ENCODE measurements around the gene CISTR.
A peak's percentile ranks its signal among the peaks of the same experiment; 100 is the strongest.
"Not testable (repeated sequence)": the region's sequence is repeated elsewhere in the genome, so short reads cannot be mapped to it uniquely, and the experiment has no call there.

Gene CISTR

DNA sequence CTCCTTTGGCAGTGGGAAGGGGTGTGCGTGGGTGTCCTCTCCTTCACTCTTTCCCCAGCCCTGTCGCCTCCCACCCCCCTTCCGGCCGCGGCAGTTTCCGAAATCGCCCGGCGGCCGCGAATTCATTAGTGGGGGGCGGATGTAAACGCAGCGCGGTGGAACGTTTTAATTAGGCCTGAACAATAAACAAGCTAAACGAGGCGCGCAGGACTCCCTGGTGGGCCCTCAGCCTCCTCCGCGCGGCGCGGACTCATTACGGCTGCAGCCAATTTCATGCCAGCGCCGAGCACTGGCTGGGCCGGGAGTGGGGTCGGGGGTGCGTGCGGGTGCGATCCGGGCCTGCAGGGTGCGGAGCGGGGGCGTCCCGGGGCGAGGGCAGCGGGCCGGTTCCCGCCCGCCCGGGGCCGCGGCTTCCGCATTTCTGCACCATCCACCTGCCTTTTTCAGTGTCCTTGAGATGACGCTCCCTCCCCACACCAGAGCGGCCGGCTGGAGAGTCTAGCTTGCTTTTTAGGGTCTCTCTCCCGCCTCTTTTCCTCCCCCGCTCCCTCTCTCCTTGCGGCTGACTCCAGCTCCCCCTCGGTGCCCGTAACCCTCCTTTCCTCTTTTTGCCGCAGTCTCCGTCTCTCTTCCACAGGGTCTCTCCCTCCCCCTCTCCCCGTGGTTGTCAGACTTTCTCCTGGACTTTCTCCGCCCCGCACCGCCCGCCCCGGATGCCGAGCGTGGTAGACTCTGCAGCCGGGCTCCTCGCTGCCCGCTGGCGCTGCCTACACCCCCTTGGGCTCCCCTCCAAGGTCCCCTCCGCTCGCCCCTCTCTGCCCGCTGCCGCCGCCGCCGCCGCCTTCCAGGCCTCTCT is at the start of gene CISTR:
CISTR (minus strand) TSS at position 644 of the 856 bp plus-strand sequence.
- DNase-seq (ENCODE audit: low read depth): no peak

DNA sequence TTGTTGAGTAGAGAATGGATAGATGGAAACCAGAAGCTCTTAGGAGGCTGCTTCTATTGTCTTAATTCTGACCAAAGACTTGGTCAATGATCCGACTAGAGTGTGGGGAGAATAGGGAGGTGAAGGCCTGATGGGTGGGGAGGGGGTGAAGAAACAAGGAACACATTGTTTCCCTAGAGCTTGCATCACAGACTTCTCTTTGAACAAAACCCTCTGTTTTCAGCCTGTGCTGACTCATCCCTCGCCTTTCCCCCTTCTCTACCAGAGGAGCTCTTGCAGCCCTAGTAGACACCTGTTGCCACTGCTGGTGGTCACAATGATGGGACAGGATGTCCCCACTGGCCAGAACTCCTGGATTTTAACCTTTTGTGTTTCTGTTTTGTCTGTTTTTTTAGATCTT is 46.8 kb upstream of the CISTR start:
- DNase-seq (ENCODE audit: low read depth): no peak

DNA sequence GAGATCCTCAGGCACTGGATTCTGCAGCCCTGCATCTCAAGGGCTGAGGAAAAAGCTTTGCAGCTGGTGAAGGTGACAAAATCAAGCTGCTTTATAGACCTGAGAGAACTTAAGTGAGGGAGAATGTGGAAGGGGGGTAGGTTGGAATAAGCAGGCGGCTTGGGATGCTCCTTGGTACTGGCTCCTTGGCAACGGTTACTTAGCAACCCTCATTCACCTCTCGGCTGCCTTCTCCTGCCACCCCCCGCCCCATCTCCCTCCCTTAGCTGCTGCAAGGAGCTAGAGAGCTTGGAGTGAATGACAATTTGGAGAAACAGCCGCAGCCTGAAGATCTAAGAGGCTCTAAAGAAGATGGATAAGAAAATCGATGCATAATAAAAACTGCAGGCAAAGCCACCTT is 44.1 kb upstream of the CISTR start:
- no peak for DNase-seq (ENCODE audit: low read depth)

DNA sequence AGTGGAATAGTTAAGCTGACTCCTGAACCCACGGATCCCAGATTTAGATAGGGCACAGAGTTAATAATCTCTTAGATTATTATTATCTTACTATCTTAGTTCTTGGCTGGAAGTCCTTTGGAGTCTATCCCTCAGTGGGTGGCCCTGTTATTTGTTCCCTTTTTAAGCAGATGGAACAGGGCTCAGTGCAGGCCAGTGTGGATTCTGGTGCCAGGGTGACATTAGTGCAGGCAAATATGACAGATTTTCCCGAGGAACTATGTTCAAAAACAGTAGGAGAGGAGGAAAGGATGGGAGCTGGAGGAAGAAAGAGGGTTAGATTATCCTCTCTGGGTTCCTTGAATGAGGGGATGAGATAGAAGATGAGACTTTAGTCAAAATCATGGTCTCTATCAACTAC is 41.4 kb upstream of the CISTR start:
- DNase-seq (ENCODE audit: low read depth): no peak

DNA sequence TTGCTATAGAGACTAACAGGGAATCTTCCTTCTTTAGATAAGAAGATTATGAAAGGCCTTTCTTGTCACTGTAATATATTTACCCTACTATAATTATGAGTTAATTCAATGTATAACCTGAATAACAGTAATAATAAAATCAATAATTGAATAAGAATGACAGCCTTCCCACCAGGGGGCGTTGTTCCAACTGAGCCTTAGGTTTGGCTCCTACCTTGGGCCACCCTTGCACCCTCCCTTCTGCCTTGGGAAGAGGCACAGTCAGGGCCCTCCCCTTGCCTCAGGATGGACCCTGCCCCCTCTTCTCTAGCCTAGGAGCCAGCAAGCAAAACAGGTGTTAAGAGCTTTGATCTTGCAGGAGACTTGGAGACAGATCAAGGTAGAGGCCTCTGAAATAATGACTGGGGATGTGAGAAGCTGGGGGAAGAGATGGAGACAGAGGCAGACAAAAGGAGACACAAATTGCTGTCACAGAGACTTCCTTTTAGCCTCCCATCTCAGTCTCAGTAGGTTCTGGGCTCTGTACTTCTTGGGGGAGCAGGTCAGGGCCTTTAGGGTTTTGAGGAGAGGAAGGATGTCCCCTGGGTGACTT is 40.1 kb upstream of the CISTR start:
- DNase-seq (ENCODE audit: low read depth): no peak

DNA sequence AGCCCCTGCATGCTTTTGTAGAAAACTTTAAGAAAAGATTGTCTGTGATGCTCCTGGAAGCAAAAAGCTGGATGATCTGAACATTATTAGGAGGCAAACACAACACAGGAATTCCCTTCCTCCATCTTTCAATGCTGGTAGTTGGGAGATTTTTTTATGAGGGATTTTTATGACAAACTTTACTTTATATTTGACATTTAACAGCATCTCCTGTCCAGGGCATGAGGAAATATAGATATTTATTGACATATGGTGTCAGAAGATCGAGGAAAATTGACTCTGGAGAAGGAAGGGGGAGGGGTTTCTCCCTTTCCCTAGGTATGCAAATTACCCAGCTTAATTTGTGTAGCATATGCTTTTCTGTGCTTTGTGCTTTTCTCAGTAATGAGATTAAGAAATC is 37.8 kb upstream of the CISTR start:
- no peak for DNase-seq (ENCODE audit: low read depth)

DNA sequence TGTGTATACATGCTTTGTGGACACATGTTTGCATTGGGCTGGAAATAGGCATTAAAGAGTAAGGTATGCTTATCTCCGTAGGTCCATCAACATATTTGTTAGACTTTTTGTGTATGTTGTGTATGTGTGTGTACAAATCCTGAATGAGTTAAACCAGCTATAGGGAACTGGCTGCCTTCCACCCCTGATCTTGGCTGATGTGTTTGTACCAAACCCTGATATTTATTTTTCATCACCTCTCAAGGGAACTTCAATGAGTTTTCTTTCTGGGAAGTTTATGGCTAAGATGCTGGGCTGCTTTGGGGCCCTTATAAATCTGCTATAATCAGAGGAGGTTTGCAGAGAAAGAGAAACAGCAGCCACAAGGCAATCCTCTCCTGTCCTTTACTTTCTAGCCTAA is 37.1 kb upstream of the CISTR start:
- DNase-seq (ENCODE audit: low read depth): no peak

DNA sequence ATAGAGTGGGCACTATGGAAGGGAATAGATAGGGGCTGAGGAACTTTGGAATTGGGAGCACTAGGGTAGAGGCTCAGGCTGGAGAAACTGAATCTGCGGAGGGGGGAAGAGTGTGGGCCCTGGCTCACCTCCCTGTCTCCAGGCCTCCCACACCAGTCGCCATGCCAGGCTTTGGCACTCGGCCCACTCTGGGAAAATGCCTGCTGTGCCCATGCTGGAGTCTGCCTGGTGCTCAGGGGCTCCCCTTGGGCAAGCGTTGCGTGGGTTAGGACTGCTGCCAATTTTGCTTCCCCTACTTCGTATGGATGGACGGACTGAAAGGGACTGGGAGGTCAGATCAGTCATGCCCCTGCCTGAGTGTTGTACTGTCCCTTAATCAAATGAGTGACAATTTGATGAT is 34.6 kb upstream of the CISTR start:
- no peak for DNase-seq (ENCODE audit: low read depth)

DNA sequence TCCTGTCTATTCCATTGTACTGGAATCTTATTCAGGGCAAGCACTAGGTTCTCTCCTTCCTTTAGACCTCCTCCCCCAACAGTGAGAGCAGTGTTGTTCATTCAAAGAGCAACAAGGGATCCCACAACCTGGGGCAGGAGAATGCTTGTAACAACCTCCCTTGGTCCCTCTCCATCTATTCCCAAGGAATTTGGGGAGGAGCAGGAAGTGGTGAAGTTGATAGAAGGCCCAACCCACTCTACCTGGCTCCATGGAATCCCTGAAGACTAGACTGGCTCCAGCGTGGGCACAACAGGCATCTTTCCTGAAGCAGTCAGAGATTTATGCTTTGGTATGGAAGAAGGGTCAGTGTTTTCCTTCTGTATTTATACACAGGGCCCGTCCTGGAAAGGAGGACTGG is 33.4 kb upstream of the CISTR start:
- DNase-seq (ENCODE audit: low read depth): no peak

DNA sequence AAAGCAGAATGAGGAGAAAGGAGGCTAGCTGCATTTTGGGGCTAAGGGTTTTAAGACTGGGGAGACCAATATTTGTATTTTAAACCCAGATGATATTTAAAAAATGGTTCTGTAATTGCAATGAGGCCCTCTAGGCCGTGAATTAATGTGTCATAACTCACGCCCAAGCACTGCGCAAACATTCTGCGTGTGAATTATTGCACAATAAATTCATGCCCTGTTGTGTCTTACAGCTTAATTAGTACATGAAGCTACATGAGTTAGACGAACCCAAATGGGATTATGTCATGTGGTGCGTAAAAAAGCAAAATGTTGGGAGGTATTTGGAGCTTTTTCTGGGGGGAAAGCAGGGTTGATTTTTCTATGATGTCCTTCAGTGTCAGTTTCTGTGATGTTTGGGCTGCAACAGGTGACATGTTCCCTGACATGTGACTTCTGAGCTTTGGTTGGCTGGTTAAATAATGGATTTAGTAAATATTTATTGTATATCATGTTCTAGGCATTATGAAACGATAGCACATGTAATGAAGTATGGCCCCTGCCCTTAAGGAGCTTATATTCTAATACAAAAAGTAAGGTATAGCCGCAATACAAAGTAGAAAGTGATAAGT is 30.4 kb upstream of the CISTR start:
- no peak for DNase-seq (ENCODE audit: low read depth)

DNA sequence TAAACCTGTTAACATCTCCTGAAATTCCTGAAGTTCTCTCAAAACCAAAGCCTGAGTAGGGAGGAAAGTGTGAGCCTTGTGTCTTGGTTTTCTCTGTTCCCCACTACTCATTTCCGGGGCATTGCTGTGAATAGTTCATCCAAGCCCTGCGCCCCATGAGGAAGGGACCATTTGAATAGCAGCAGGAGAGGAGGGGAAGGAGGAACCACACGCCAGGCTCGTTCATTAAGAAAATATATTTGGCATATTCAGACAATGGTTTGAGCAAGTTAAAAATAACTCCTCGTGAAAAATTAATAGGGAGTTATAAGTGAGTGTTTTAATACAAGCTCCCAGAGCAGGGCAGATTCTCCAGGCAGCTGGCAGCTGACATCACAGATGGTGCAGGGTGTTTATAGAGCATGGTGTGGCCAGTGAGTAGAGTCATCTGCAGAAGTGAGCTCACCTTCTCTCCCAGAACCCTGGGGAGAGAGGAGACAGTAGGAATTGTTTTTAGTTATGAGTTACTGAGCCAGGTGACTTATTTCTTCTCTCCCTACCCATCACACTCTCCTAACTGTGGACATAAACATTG is 29.5 kb upstream of the CISTR start:
- no peak for DNase-seq (ENCODE audit: low read depth)

DNA sequence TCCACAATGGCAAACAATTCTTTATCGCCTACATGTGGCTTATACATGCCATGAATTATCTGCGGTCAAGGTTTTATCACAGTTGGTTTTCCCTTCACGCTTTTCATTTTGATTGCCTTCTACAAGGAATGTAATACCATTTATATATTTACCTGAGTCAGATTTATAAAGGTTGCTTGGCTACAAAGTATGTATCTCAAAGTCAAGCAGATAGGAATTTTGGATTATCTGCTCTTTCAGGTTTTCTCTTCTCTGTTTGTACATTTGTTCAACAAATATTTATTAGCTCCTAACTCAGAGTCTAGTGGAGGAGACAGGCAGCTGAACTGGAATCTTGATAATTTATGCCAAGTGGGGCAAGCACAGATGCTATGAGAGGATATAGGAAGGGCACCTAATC is 28.5 kb upstream of the CISTR start:
- no peak for DNase-seq (ENCODE audit: low read depth)

DNA sequence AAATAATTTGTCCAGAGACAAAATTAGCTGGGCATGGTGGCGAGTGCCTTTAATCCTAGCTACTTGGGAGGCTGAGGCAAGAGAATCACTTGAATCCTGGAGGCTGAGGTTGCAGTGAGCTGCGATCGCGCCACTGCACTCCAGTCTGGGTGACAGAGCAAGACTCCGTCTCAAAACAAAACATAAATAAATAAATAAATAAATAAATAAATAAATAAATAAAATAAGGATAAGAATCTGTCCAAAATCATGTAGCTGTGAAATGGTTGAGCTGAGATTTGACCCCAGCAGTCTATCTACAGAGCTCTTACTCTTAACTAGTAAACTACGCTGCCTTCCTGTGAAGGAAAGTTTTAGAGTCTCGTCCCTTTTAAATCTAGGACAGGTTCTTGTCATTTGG is 27.9 kb upstream of the CISTR start:
- not testable (repeated sequence) for DNase-seq (ENCODE audit: low read depth)

DNA sequence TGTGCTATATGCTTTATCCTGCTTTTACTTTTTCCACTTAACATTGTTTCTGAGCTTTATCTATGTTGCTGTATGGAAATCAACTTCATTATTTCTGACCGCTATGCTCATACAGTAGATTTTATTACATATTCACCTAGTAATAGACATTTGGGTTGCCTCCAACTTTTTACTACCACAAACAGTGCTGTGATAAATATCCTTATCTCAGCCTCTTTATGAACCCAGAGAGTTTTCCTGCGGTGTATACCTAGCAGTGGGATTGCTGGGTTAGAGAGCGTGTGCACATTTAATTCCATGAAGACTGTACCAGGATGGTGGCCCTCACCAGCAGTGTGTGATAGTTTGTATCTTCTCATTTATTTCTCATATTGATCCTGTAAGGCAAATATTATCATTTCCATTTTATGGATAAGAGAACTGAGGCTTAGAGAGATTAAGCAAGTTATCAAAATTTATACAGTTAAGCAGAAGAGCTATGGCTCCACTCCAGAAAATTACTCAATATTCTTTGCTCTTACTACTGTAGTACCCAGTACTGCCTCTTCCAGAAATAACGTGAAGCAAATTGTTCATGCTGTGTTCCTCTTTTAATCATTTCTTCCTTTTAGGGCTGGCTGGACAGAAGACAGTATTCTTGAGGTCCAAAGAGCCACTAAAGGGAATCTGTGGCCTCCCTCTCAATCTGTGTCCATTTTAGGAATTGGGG is 26.3 kb upstream of the CISTR start:
- DNase-seq (ENCODE audit: low read depth): no peak

DNA sequence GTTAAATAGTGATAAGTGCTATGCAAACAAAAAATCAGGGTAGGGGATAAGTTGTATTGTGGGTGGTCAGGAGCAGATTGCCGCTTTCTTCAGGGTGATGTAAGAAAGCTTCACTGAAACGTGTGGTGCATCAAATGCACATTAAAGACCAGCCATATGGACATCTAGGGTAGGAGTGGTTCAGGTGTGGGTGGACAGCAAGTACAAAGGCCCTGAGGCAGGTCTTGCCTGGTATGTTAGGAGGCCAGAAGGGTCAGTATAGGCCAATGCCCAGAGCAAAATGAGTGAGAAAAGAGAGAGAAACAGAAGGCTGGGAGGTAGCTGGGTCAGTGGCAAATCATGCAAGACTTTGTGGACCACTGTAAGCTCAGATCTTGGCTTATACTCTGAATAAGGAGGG is 25.6 kb upstream of the CISTR start:
- no peak for DNase-seq (ENCODE audit: low read depth)

DNA sequence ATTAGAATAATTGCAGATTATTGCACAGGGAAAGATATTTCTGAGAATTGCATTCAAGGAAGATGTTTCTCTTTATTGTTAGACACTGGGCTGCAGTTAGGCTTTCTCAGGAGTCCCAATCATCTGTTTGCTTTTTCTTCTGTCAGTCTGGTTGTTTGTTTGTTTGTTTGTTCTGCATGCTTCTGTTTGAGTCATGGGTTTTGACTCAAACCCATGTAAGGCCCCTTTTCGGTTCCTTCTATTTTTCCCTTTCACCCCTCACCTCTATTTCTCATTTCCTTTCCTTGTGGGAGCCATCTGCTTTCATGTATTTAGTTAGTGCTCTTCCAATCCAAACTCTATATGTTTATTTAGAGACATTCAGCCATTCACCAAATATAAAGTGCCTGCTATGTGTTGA is 25.1 kb upstream of the CISTR start:
- no peak for DNase-seq (ENCODE audit: low read depth)

DNA sequence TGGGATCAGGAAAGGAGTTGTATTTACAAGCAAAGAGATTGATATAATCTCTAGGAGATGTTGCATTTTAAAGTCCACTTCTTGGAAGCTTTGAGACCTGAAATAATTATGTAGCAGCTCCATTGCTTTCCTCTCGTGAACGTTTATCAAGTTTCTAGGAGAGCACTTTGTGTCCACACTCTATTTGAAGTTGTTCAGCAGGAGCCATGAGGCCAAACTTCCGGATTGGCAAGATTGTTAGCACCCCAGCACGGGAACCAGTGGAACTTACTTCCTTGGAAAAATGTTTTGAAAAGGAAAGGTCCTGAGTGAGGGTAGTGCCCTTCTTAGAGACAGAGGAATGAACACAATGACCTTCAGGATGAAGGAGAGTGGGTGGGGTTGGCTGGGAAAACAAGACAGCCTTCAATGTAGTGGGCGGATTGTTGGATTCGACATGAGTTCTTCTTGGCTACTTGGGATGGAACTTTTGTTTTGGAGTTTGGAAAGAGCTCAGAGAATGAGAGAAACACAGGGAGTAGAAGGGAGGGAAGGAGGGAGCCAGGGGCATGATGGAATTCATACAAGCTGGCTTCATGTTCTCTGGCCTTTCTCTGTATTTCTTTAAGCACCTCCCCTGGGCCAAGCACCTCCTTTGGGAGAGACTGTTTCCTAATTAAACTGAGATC is 23.8 kb upstream of the CISTR start:
- no peak for DNase-seq (ENCODE audit: low read depth)

DNA sequence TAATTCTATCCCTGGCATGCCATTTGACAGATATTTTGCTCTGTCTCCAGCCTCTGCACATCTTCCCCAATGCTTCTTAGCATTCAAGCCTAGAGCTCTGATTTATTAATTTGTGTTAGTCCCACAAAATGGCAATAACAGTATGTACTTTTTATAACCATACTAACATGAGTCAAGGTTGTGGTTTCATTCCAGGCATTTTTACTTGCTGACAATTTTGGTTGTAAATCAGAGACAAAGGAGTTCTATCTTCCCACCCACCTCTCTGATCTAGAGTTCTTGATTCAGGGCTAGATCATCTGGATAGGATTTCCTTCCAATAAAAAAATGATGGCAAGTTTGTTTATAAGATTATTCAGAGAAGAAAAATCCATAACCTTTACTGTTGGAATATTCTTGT is 18.5 kb upstream of the CISTR start:
- peak; percentile 98 for DNase-seq (ENCODE audit: low read depth)

DNA sequence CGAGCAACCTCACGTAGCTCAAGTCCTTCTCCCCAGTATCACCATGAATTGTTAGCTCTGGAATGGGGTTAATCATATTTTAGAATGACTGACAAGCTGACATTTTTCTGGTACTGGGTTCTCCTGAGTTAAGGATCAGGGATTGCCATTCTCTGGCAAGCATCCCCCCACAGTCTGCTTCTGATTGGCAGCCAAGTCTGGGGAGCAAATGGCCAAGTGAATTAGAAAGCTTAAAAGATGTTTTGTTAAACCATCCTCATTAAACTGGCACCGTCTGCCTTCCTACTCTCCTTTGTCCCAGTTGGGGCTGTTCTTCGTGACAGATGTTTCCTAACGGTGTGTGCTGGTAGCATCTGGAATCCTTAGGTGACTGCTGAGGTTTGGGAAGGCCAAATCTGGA is 17.2 kb upstream of the CISTR start:
- DNase-seq (ENCODE audit: low read depth): no peak

DNA sequence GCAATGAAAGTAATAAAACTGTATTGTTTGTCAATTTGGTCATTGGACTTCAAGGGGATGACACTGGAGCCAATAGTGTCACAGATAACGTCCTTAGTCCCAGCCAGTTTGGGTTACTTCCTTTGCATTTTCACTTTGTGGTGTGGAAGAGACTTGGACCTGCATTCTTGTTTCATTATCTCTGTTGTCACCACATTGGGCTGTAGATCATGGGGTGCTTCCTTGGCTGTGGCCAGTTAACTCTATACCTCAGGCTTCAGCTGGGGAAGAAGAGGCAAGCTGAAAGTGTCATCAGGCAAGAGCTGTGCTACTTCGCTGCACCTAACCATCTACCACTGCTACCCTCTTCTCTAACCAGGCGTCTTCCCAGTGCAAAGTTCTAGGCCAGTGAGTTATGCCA is 15.1 kb upstream of the CISTR start:
- DNase-seq (ENCODE audit: low read depth): no peak

DNA sequence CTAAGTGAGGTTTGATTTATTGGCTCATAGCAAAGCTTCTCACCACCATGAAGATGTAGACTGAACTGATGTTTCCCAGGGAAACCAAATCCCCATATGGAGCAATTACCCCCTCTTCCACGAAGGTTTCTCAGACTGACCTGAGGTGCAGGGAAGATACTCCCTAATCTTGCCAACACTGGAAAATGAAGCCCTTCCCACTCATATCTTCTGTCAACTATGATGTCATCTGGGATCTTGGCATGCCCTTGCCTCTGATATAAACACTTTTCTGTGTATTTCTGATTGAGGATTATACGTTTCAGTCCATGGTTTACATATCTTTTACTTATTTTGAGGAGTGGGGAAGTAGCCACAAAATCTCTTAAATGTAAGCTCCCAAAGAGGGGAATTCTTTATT is 14.1 kb upstream of the CISTR start:
- DNase-seq (ENCODE audit: low read depth): no peak

DNA sequence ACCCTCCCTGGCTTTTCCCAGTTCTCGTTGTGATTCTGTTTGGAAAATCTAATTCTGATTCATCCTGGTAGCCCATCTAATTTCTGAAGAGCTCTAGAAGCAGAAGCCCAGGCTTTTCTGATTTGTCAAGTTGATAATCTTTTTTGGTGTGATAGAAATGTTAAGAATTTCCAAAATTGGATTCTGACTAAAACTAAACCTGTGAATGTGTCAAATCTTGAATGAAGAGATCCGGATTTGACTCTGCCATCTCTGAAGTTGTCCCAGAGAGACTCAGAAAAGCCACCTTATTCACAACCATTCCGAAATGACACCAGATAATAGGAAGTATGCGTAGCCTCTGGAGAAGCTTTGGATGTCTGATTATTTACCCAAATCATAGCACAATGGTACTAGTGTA is 12.8 kb upstream of the CISTR start:
- DNase-seq (ENCODE audit: low read depth): no peak

All from GM04503 (cell line).